ENCODE data around the gene MYH7B. TPM values are rescaled to one million over a fixed set of nuclear protein-coding genes. Genes with fewer than 3 reads are reported as not detected.

Gene MYH7B
- total and polyA plus RNA-seq, 12 donors = 0.07 to 9.6 (median 0.45) TPM; not detected in 1

- Histone ChIP-seq H3K9me3 (replicated peaks in 1 of 3) (no peaks in the 10 kb centered on the region), H3K4me1 (replicated peaks in 1 of 2) (peaks cover 0 to 3% of the 10 kb centered on the region in 2 donors), H3K27ac (no peak overlapping the region), H3K27me3 (no peaks in the 10 kb centered on the region), H3K4me3 (no peak overlapping the region), H3K36me3 (replicated peaks in 1 of 2) (peaks cover 0 to 81% of the 10 kb centered on the region in 2 donors)
- no peak for DNase-seq
- 80 to 92% (median 83%) methylated on average over 10 of the region's 10 CpGs for WGBS, 4 donors
- intact Hi-C loops (cut with DNase I) = loop anchor here in 1 of 2 donors (10.0 kb wide), 1 partner anchor 215 kb away; no protein-coding TSS in a partner anchor
- TF ChIP-seq CTCF (IDR thresholded peaks at IDR 0.05) (no peak), POLR2A (IDR thresholded peaks at IDR 0.05) (no peak)
These were observed 44.1 kb downstream of the MYH7B start for GRCh38 chr20:34999782-35000181.

GRCh38 chr20:35000311-35000921, 44.7 kb downstream of the MYH7B start:
- Histone ChIP-seq H3K4me3 (no peak overlapping the region), H3K27me3 (no peaks in the 10 kb centered on the region), H3K9me3 (replicated peaks in 1 of 3) (no peaks in the 10 kb centered on the region), H3K36me3 (replicated peaks in 1 of 2) (peaks cover 0 to 87% of the 10 kb centered on the region in 2 donors), H3K27ac (no peak overlapping the region), H3K4me1 (replicated peaks in 1 of 2) (peaks cover 0 to 3% of the 10 kb centered on the region in 2 donors)
- intact Hi-C loops (cut with DNase I) = no loop called here
- no peak for DNase-seq
- TF ChIP-seq CTCF (IDR thresholded peaks at IDR 0.05) (no peak), POLR2A (IDR thresholded peaks at IDR 0.05) (no peak)
- WGBS, 4 donors = 93 to 95% (median 94%) methylated on average over 9 to 28 of the region's 28 CpGs

GRCh38 chr20:35000922-35001595, 45.4 kb downstream of the MYH7B start:
- DNase-seq = no peak
- H3K27me3 ChIP-seq = no peaks in the 10 kb centered on the region
- H3K27ac ChIP-seq = no peak overlapping the region
- TF ChIP-seq CTCF (IDR thresholded peaks at IDR 0.05) (no peak), POLR2A (IDR thresholded peaks at IDR 0.05) (no peak)
- intact Hi-C loops (cut with DNase I) = no loop called here
- H3K4me1 ChIP-seq (replicated peaks in 1 of 2) = peaks cover 0 to 3% of the 10 kb centered on the region in 2 donors
- 94 to 96% (median 96%) methylated on average over 23 to 28 of the region's 28 CpGs for WGBS, 4 donors
- no peaks in the 10 kb centered on the region for H3K9me3 ChIP-seq (replicated peaks in 1 of 3)
- no peak overlapping the region for H3K4me3 ChIP-seq
- peaks cover 0 to 87% of the 10 kb centered on the region in 2 donors for H3K36me3 ChIP-seq (replicated peaks in 1 of 2)

GRCh38 chr20:35001596-35002362, 46.1 kb downstream of the MYH7B start:
- no peak overlapping the region for H3K4me3 ChIP-seq
- no peaks in the 10 kb centered on the region for H3K9me3 ChIP-seq (replicated peaks in 1 of 3)
- H3K36me3 ChIP-seq (replicated peaks in 1 of 2) = peaks cover 0 to 89% of the 10 kb centered on the region in 2 donors
- H3K27ac ChIP-seq = no peak overlapping the region
- intact Hi-C loops (cut with DNase I) = no loop called here
- DNase-seq = no peak
- TF ChIP-seq POLR2A (IDR thresholded peaks at IDR 0.05) (no peak), CTCF (IDR thresholded peaks at IDR 0.05) (no peak)
- peaks cover 0 to 3% of the 10 kb centered on the region in 2 donors for H3K4me1 ChIP-seq (replicated peaks in 1 of 2)
- no peaks in the 10 kb centered on the region for H3K27me3 ChIP-seq
- WGBS, 4 donors = 82 to 93% (median 90%) methylated on average over 14 to 15 of the region's 15 CpGs
